Peyer's patch (tissue), 4 donors: Measurements from ENCODE around the gene RALGPS1. TPM values are rescaled to one million over a fixed set of nuclear protein-coding genes. Genes with fewer than 3 reads are reported as not detected.

ENCODE experiments used
- DNase-seq, 3 donors: peaks; one replicate each; pipeline ENCODE4 v3.0.0-alpha.2; 2017 to 2019
- H3K27ac ChIP-seq, 4 donors: fragments of 200-600 bp; sonication (generic); one replicate each; pipeline ENCODE4 v1.5.1; 2016 to 2019
- H3K27me3 ChIP-seq, 2 donors: fragments of 200-600 bp; sonication (generic); one replicate each; pipeline ENCODE4 v1.5.1; 2019
- H3K36me3 ChIP-seq, 3 donors: fragments of 200-600 bp; sonication (generic); one replicate each; pipeline ENCODE4 v1.5.1; 2016 to 2019
- H3K4me1 ChIP-seq, 4 donors: fragments of 200-600 bp; sonication (generic); one replicate each; pipeline ENCODE4 v1.5.1; 2016 to 2019
- H3K4me3 ChIP-seq, 4 donors: fragments of 200-600 bp; sonication (generic); 1 replicate in 3 of 4; 2 replicates in 1 of 4; pipeline ENCODE4 v1.5.1; 2016 to 2019; ENCODE audit warnings: mild to moderate bottlenecking in 1 of 4
- H3K9me3 ChIP-seq, 4 donors: fragments of 200-600 bp; sonication (generic); one replicate each; pipeline ENCODE4 v1.5.1; 2016 to 2019; ENCODE audit warnings: mild to moderate bottlenecking in 1 of 4
- CTCF ChIP-seq, 6 experiments: fragments of 450-650 bp in 4 of 6; fragments of 200-600 bp in 2 of 6; sonication (generic) in 1 of 6; IDR thresholded peaks; one replicate each; pipeline ENCODE4 v1.5.1; 2017 to 2019; ENCODE audit warnings: antibody characterized with exemption in 6 of 6, mild to moderate bottlenecking in 3 of 6, moderate library complexity in 1 of 6
- POLR2A ChIP-seq, 2 donors: fragments of 450-650 bp; IDR thresholded peaks; one replicate each; pipeline ENCODE4 v1.5.1; 2017; ENCODE audit warnings: antibody characterized with exemption in 2 of 2, mild to moderate bottlenecking in 2 of 2, moderate library complexity in 2 of 2
- total RNA-seq, 4 donors: library from RNA; depleted of rRNA; stranded (reverse); fragments of >200 nt; gene quantifications; one replicate each; pipeline ENCODE4 v1.1.0, GENCODE V29; 2016

Gene RALGPS1
- total RNA-seq, 4 donors from 2014 or later, result 38.8 to 158 (median 141) TPM

GRCh38 chr9:127136880-127137639 is 222.5 kb downstream of the RALGPS1 start:
- TF ChIP-seq POLR2A (IDR thresholded peaks at IDR 0.05) (no peak), CTCF (IDR thresholded peaks at IDR 0.05) (no peak)
- Histone ChIP-seq H3K36me3 (no peaks in the 10 kb centered on the region), H3K4me1 (no peaks in the 10 kb centered on the region), H3K9me3 (no peaks in the 10 kb centered on the region), H3K27ac (no peak overlapping the region), H3K27me3 (no peaks in the 10 kb centered on the region), H3K4me3 (no peak overlapping the region)
- DNase-seq, result peak in 1 of 3 donors; percentile 29

GRCh38 chr9:127137640-127138360 is 223.2 kb downstream of the RALGPS1 start:
- Histone ChIP-seq H3K4me3 (no peak overlapping the region), H3K27me3 (no peaks in the 10 kb centered on the region), H3K36me3 (no peaks in the 10 kb centered on the region), H3K9me3 (no peaks in the 10 kb centered on the region), H3K27ac (no peak overlapping the region), H3K4me1 (no peaks in the 10 kb centered on the region)
- TF ChIP-seq POLR2A (IDR thresholded peaks at IDR 0.05) (no peak), CTCF (IDR thresholded peaks at IDR 0.05) (no peak)
- peak in 1 of 3 donors; percentile 25 for DNase-seq

GRCh38 chr9:127138444-127138843 is 223.9 kb downstream of the RALGPS1 start:
- no peak for DNase-seq
- Histone ChIP-seq H3K4me3 (no peak overlapping the region), H3K4me1 (no peaks in the 10 kb centered on the region), H3K36me3 (no peaks in the 10 kb centered on the region), H3K27me3 (no peaks in the 10 kb centered on the region), H3K9me3 (no peaks in the 10 kb centered on the region), H3K27ac (no peak overlapping the region)
- TF ChIP-seq POLR2A (IDR thresholded peaks at IDR 0.05), result no peak
- TF ChIP-seq CTCF (IDR thresholded peaks at IDR 0.05), result no peak

GRCh38 chr9:127139071-127139731 is 224.6 kb downstream of the RALGPS1 start:
- Histone ChIP-seq H3K27me3 (no peaks in the 10 kb centered on the region), H3K4me1 (no peaks in the 10 kb centered on the region), H3K4me3 (no peak overlapping the region), H3K27ac (no peak overlapping the region), H3K9me3 (no peaks in the 10 kb centered on the region), H3K36me3 (no peaks in the 10 kb centered on the region)
- TF ChIP-seq CTCF (IDR thresholded peaks at IDR 0.05) (no peak), POLR2A (IDR thresholded peaks at IDR 0.05) (no peak)
- DNase-seq, result no peak

- Histone ChIP-seq H3K27ac (no peak overlapping the region), H3K27me3 (no peaks in the 10 kb centered on the region), H3K4me1 (no peaks in the 10 kb centered on the region), H3K36me3 (no peaks in the 10 kb centered on the region), H3K4me3 (no peak overlapping the region), H3K9me3 (no peaks in the 10 kb centered on the region)
- DNase-seq, result no peak
- TF ChIP-seq CTCF (IDR thresholded peaks at IDR 0.05) (no peak), POLR2A (IDR thresholded peaks at IDR 0.05) (no peak)
Measured at GRCh38 chr9:127139775-127140174, 225.2 kb downstream of the RALGPS1 start.
